ENCODE measurements around the gene CLCN1. TPM values are rescaled to one million over a fixed set of nuclear protein-coding genes. Genes with fewer than 3 reads are reported as not detected.

Gene CLCN1
- total and polyA plus RNA-seq, 2 of the 8 experiments (the other 6 are each of a cell fraction or from before 2014, with no cell fraction given): 0.36 to 0.41 TPM

DNA sequence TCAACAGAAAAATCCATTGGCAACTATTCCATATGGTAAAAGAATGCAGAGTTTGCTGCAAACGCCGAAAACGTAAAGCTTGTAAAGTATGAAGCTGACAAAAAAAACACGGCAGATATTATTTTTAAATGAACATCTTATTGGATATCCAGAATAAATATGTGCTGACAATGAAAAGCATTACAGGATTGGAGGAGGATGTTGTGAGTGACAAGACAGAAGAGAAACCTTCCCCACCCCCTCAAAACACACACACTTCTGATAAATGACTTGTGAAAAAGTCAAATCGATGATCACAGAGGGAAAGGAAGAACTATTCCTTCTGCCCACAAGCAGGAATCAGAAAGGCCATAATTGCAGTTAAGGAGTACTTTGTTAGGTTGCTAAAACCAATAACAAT lies 32.0 kb downstream of the CLCN1 start (continued):
- TF ChIP-seq, protein P1, sequence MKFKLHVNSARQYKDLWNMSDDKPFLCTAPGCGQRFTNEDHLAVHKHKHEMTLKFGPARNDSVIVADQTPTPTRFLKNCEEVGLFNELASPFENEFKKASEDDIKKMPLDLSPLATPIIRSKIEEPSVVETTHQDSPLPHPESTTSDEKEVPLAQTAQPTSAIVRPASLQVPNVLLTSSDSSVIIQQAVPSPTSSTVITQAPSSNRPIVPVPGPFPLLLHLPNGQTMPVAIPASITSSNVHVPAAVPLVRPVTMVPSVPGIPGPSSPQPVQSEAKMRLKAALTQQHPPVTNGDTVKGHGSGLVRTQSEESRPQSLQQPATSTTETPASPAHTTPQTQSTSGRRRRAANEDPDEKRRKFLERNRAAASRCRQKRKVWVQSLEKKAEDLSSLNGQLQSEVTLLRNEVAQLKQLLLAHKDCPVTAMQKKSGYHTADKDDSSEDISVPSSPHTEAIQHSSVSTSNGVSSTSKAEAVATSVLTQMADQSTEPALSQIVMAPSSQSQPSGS (IDR thresholded peaks at IDR 0.05; ENCODE audit: low read length): no peak
- TF ChIP-seq ASH2L (IDR thresholded peaks at IDR 0.05; ENCODE audit: low read length): no peak
- TF ChIP-seq JUND (IDR thresholded peaks at IDR 0.05; ENCODE audit: low read length): no peak
- no peak for TF ChIP-seq SRF (IDR thresholded peaks at IDR 0.05; ENCODE audit: low read depth, low read length)
- TF ChIP-seq POLR2A (IDR thresholded peaks at IDR 0.05; ENCODE audit: control extremely low read depth in 1 of 2, low read depth in 2 of 2, low read length in 2 of 2): no peak
- TF ChIP-seq CHD2 (IDR thresholded peaks at IDR 0.05; ENCODE audit: low read length): no peak
- TF ChIP-seq, protein P2, sequence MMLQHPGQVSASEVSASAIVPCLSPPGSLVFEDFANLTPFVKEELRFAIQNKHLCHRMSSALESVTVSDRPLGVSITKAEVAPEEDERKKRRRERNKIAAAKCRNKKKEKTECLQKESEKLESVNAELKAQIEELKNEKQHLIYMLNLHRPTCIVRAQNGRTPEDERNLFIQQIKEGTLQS (IDR thresholded peaks at IDR 0.05; ENCODE audit: insufficient read depth, low read depth, low read length): no peak
